Activated T-helper 1 cell treated with anti-CD3 and anti-CD28 coated beads, Interleukin-2, amount 50 U/mL, for 16 hours (primary cell): ENCODE measurements around the gene LIPN.

Source experiments
- DNase-seq, 2 donors: peaks; one replicate each; pipeline ENCODE4 v3.0.0-alpha.2; 2020; ENCODE audit warnings: low read depth in 1 of 2, low spot score in 1 of 2

The LIPN gene

DNA sequence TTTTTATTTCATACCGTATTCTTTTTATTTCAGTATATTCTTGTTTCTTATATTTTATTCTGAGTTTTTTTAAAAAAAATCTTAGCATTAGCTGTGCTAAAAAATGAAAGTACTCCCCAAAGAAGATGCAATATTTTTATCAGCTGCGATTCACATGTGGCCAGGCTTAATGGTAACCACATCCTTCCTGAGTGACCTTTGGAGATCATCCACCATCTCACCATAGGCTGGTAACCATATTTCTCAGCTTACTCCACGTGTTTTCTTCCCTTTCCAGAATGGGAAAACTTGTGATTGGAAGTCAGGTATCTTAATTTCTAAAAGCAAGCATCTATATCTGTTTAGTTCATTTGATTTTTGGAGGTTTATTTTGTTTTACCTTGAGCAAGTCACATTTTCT, 23.9 kb downstream of the LIPN start:
- no peak for DNase-seq

DNA sequence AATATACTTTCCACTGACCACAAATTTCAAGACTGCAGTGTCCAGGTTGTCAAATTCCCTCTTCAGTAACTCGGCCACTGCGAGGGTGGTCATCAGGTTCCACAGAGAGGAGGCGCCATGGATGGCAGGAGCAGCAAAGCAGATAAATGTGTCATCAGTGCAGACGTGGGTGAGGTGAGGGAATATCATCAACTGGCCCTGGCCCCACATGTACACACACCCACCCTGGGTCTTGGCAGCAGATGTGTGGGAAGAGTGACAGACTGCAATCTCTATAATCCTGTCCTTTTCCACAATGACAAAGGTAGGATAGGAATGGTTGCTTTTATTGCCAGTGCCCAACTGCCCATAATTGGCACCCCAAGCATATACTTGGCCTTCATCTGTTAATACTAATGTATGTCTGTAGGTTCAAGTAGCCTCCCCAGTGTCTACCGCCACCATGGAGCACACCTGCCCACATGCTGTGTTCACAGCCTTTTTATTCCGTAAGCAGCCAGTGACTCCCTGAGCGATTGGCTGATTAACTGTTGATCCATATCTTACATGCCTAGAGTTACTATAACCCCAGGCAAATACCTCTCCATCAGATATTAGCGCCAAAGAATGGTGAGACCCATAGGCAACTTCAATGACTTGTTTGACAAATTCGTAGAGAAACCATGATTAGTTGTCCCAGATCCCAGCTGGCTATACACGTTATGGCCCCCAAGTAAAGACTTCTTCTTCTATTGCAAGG, 26.4 kb downstream of the LIPN start:
- no peak for DNase-seq

DNA sequence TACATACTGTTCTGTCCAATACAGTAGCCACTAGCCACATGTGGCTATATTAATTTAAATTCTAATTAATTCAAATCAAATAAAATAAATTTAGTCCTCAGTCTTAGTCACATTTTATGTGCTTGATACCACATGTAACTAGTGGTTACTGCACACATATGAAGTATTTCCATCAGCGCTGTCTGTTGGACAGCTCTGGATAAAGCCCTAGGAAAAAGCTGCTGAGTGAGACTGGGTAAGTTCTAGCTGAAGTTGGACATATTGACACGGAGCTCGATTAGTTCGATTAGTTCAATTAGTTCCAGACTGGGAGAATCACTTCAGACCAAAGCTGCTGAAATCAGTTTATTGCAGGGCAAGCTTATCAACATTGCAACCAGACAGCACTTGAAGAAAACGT, 27.6 kb downstream of the LIPN start:
- no peak for DNase-seq

DNA sequence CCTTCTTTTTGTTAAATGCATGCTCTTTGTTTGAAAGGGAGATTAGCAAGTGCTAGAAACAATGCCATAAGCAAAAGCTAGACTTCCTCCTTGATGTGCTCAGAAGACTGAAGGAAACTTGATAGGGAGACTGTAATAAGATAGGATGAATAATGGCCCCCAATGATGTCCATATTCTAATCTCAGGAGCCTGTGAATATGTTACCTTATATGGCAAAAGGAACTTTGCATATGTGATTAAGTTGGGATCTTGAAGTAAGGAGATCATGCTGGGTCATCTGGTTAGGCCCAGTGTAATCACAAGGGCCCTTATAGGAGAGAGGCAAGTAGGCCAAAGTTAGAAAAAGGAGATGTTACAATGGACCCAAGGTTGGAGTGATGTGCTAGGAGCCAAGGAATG, 29.1 kb downstream of the LIPN start:
- no peak for DNase-seq

DNA sequence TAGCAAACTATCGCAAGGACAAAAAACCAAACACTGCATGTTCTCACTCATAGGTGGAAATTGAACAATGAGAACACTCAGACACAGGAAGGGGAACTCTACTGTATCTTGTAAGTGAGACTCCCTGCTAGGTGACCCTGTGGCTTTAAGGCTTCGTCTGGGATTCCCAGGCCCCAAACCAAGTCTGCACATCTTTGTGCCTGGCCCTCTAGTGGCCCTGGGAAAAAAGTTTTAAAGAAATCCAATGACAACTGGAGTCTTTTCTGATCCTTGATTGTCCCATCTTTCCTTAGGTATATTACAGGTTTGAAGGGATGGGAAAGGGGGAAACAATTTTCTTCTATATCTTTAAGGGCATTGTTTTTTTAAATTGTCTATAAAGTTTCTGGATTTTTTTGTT, 32.1 kb downstream of the LIPN start:
- no peak for DNase-seq

DNA sequence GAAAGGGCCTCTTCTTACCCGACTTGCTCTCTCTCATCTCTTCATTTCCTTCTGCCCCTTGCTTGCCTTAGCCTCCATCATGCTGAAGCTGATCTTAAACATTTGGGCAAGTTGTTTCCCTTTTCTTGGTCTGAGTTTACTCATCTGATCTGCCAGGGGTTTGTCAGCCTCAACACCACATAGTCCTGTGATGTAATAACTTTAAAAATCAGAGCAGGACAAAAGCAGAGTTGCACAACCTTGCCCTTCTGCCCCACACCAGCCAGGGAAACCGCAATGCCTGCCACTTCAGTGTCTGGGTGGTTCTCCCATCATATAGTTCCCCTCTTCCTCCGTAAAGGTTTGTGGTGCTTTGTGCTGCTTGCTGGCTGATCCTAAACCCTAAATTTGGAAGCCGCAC, 32.8 kb downstream of the LIPN start:
- no peak for DNase-seq

DNA sequence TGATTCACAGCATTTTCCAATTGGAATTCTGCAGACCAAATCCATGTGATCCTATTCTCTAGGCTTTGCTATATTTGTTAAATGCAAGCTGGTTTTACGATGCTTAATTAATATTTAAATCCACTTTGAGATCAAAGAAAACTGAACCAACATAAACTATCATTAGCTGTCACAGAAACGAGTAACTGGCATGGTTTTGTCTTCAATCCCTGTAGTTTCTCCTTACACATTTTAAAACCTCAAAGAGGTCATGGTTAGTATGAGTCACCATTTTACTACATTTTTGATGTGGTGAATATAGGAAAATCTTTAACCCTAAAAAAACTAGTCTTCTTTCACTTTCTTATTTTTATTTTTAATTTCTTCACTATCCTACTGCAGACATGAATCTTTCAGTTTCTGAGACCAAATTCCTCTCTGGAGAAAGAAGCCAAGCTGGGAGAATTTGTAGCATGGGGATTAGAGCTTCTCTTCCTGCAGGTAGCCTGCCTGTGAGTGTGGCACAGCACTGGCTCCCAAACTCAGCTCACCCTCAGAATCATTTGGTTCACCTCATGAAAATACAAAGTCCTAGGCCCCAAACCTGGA, 34.0 kb downstream of the LIPN start:
- DNase-seq = no peak

DNA sequence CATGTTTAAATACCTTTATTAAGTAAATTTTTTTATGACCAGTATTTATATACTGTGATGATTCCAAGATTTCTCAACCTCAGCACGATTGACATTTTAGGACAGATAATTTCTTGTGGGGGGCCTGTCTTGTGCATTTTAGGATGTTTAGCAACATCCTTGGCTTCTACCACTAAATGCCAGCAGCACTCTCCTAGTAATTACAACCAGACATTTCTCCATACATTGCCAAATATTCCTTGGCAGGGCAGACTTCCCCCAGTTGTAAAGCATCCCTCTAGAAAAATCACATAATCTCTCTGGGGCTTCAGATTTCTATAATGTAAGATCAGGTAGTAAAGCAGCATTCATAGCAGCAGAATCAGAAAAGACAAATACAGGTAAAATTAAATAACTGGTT, 34.9 kb downstream of the LIPN start:
- no peak for DNase-seq

DNA sequence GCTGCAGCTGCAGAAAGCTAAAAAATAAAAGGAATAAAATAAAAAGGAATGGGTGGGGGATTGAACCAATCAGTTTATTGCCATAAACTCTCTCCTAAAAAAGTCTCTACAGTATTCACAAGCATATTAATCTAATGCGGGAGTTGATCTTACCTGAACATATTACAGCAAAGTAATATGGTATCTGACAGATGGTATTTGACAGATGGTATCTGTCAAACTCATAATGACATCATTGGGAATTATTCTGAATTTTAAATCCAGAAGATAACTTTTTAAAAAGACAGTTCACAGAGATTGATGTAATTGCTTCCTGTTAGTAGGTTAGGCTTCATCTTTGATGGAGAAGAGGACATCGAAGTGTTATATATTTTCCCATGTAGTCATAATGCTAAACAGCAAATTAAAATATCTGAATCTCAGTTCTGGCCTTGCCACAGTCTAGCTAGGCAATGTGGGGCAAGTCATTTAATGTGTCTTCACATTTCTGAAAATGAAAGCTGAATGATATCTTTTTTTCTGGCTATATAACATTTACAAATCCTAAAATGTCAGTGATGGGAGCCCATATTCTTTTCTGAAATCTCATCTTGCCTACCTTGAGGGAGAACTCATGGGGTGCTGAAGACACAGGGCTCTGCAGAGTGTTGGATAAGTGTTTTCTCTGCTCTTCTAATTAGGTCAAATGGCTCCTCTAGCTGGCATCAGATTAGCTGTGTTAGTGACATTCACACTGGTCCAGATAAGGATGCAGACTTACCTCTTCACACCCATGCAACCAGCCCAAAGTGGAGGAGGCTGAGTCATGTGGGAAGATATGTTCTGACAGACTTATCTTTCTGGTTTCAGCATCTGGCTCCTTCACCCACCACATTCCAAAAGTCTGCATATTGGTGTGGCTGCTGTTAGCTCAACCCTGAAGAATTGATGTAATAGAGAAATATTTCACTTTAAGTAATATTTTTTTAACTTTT, 40.6 kb downstream of the LIPN start:
- no peak for DNase-seq

DNA sequence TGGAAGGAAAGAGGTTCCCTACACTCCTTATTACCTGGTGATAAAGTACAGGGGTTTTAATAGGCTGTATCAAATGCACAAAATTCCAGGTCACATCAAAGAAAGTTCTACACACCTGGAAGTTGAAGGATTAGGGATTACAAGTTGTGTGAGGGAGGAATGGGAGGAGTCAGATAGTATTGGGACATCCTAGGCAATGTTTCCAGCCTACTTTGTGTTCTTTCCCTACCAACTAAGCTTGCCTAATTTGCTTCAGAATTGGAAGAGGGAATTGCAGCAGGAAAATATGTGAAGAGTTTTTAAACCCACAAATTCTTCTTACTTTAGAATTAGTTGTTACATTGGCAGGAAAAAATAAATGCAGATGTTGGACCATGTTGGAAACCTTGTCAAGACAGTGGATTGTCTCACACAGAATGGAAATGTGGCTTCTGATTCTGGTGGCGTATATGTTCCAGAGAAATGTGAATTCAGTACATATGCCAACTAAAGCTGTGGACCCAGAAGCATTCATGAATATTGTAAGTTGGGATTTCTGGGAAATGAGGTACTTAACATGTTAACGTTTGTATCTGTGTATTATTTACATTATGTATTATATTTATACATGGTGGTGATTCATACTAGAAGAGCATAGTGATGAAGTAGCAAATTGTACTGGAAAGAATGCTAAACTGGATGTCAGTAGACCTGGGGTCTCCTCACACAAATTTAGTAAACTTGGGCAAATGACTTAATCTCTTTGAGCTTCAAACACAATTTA, 42.9 kb downstream of the LIPN start, which contains the start of gene LIPM:
LIPM (plus strand) TSS at position 208 of the 763 bp plus-strand sequence; CDS start at position 375, 167 bp downstream.
- no peak for DNase-seq

DNA sequence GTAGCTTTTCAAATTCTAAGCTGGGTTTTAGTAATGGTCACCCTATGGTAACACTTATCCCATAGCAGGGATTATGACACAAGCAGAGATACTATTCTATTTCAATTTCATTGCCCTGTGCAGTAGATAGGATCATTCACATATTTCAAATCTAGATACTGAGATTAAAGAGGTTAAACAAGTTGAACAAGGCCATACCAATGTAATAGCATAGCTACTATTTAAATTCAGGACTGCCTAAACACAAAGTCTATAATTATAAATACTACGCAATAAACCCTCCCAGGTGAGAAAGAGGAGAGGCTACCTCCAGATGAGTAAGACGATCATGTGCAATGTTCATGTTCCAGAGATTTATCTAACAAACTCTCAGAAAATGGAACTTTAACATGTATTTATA, 43.8 kb downstream of the LIPN start:
- no peak for DNase-seq

DNA sequence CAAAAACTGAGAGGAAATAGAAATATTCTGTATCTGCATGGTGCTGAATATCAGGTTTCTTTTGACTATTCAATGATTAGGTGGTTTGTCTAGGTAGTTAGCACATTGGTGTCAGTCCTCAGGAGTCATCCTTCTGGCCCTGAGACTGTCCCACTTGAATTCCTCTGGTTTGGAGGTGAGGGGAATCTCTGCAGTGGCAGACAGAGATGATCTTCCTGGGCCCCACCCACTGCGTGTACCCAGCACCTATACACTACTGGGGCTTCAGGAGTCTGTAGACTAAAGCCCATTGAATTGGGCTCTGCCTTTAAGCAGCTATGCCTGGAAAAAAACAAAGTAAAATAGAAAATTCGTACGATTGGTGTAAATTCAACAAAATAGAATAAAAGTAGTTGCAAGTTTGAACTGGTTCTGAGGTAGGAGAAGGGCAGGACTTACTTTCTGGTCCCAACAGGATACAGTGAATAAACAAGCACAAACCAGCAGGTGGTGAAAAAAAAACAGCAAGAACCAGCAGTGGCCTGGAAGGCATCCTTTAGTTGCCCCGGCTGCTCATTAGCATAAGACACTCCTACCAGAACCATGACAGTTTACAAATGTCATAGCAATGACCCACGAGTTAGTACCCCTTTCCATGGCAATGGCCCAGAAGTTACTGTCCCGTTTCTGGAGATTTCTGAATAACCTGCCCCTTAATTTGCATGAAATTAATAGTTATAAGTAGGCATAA, 44.4 kb downstream of the LIPN start:
- DNase-seq = no peak

DNA sequence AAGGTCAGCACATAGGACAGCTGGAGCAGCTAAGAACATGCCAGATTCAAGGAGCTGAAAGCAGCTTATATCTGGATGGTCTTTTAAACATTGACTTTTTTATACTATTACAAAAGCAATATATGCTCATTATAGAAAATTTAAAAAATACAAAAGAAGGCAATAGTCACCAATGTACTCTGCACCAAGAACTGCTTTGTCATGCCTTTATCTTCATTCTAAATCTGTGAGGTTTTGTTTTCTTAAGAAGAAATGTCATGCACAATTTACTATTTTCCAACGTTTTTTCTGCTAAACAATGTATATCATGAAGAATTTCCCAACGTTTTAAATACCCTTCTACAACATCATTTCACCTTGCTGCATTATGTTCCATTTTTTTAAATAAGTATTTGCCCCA, 45.5 kb downstream of the LIPN start:
- DNase-seq = no peak

DNA sequence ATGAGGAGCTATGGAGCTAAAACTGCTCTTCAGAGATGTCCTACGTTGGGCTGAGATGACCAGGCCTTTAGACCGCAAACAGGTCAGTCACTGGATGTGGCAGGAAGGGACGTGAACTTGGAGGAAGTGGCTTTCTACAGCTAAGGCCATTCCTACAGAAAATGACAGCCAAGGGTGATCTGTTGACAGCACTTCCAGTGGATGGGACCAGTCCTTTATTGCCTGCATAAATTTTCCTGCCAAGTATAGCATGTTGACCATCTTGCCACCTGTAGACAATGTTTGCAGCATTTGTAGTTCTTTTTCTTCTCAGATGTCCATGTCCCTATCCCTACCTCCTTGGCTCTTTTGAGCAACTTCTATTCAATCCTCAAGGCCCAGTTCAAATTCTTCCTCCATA, 46.1 kb downstream of the LIPN start:
- no peak for DNase-seq

DNA sequence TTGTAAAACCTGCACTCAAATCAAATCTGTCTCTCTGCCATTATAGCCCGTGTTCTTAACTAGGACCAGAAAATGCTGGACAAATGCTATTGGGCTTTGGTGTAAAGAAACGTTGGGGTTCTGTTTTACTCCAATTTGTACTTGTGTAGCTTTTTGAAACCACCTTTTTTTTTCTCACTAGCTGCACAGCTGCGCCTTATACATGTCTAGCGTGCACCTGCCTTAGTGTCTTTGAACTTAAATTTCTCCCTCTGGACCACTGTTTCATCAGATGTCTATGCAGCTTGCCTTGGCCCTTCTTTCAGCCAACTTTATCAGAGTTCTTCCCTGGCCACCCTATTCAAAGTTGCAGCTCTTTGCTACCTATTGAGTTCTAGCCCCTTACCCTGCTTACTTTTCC, 49.8 kb downstream of the LIPN start:
- no peak for DNase-seq

DNA sequence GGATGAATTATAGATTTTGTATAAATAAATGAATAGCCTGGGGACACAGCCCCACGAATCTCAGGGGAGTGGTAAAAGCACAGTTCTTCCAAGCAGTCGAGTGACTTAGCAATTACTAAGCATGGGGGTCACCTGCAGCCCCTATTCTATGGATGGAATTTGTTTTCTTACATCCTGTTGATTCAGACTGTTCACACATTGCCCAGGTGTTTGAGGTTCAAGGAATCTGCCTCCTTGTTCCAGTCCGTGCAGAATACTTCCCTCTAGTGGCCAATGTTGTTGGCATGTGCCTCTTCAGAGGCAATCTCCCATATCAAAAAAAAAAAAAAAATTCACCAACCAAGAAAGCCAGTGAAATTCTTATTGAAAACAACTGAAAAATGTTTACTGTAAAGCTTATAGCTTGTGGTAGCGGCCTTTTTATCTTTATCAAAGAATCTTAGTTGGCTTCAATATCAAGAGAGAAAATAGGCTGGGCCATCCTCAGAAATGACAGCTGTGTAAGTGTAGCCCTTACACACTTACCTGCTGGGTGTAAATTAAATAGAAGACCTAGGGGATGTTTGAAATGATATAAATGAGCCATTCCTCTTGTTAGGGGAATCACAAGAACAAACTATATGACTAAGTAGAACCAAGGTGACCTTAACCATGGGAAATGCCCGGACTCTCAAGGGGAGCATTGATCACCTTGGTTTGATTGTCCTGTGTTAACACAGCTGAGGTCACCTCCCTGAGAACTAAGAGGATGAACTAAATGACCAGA, 50.6 kb downstream of the LIPN start:
- no peak for DNase-seq

DNA sequence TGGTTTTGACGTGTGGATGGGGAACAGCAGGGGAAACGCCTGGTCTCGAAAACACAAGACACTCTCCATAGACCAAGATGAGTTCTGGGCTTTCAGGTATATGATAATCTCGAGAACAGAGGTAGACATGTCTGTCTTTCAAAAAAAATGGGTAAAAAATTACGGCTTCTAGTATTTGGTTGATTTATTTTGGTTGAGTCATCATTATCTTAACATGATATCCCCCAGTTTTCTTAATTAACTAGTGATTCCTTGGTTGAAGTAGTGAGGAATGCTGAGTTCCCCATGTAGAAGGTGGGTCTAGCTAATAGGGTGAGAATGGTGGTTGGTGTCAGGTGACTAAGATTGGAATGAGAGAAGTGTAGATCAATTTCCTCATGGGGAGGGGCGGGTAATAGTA, 53.4 kb downstream of the LIPN start:
- no peak for DNase-seq

DNA sequence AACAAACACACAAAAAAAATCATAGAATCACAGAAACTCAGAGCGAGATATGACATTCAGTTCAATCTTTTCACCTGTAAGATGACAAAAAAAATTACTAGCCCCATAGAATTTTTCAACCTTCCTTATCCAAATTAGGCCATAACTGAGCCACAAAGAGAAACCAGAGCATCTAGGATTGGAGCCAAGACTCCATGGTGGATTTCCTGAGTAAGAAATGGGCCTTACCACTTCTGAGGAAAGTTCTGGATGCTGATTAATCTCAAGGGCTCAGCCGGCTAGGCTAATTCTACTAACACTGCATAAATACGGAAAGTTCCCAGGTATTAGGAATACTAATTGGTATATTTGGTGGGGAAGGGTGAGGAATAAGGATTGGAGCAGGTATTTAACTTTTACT, 59.5 kb downstream of the LIPN start:
- no peak for DNase-seq

DNA sequence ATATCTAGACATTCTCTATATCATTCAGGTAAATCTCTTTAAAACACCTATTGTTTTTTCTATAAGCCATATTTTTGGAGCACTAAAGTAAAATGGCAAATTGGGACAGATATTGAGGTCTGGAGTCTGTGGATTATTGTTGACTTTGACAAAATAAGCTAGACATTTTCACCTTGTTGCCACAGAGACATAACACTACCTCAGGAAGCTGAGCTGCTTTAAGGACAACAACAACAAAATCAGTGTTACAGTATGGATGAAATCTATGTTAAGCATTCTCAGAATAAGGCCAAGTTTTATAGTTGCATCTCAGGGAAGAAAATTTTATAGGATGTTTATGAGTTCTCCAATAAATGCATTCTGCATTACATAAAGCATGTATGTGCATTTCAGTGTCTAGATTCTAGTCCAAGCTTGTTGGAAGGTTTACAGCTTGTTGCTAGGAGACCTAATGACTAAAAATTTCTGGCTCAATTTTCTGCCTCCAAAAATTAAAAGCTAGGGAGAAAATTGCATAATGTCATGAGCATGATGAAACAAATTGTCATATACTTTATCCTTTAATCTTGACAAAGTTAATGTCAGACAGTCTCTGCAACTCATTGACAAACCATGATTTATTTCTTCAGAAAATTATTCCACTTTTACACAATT, 61.1 kb downstream of the LIPN start:
- DNase-seq = no peak
